ENCODE results near the gene FLOT1.

FLOT1 gene, protein sequence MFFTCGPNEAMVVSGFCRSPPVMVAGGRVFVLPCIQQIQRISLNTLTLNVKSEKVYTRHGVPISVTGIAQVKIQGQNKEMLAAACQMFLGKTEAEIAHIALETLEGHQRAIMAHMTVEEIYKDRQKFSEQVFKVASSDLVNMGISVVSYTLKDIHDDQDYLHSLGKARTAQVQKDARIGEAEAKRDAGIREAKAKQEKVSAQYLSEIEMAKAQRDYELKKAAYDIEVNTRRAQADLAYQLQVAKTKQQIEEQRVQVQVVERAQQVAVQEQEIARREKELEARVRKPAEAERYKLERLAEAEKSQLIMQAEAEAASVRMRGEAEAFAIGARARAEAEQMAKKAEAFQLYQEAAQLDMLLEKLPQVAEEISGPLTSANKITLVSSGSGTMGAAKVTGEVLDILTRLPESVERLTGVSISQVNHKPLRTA

DNA sequence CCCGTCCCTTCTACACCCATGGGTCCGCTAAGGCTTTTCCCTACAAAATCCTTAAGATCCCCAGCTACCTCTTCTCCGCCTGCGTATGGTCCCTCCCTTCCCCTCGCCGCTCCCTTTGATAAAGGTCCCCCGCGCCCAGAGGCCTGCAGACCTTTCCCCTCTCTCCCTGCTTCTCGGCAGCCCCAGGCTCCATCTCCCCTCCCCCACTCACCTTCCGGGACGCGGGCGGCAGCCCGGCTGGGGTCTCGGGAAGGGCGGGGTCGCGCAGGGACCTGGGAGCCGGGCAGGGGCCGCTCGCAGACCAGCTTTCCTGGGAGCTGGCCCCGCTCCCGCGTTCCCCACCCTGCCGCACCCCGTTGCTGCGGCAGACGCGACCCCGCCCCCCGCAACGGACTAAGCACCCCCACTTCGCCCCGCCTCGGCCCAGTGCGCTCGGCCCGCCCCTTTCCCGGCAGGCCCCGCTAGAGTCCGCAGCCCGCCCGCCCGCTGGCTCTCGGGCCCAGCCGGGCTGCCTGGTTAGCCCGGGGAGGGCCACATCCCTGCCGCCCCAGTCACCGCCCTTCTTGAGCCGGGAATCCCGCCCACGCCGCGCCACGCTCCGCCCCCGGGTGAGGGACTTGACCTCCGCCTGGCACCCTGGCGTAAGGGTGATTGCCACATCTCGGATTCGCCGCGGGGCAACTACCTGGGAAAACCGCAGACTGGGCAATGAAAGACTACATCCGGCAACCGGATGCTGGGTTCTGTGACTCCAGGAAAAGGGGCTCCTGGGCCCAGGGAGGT lies at the start of gene FLOT1:
Gene FLOT1, minus strand, starts transcription at position 372 of the 783 bp plus-strand sequence. CDS start 498 bp downstream, outside the sequence.
- peak; percentile 79 to 83 for DNase-seq (ENCODE audit: low read depth in 2 of 2)

DNA sequence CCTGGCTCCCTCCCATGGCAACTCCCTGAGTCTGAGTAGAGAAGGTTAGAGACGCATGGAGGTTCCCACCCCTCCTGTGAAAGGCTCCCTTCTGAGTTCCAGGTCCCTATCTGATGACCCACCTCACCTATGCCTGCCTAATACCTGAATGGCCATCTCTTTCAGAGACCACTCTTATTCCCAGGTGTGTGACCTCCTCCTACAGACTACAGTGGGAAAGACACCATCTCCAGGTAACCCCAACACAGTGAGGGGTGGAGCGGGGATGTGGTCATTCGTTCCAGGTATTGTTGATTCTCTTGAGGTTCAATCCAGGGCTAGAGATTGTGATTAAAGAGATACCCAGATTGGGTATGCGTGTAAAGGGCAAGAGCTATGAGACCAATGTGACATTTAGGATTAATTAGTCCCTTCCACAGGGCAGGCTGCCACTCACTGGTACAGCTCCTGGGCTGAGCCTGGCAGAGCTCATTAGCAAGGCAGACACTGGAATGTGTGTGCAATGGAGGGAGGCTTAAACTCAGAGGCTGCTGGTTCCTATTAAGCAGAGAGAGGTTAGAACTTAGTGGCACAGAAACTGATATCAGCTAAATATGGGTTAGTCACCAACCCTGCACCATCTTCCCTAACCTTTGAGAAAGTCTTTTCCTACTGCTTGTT lies 48.4 kb upstream of the FLOT1 start:
- no peak for DNase-seq (ENCODE audit: low read depth in 2 of 2)

DNA sequence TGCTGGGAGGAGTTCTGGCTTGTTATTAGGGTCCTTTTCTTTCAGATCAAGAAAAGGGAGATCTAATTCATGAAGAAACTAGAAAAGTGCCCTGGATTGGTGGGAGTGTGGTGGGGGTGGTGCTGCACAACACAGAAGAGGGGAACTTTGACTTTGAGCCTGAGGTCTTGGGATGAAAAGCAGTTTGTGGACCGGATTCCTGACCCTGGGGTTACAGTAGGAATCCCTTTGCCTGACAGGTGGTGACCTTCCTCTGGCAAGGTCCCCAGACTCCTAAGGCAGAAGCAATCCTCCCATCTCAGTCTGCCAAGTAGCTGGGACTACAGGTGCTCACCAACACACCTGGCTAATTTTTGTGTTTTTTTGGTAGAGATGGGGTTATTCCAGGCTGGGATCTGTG lies 47.1 kb upstream of the FLOT1 start:
- no peak for DNase-seq (ENCODE audit: low read depth in 2 of 2)

DNA sequence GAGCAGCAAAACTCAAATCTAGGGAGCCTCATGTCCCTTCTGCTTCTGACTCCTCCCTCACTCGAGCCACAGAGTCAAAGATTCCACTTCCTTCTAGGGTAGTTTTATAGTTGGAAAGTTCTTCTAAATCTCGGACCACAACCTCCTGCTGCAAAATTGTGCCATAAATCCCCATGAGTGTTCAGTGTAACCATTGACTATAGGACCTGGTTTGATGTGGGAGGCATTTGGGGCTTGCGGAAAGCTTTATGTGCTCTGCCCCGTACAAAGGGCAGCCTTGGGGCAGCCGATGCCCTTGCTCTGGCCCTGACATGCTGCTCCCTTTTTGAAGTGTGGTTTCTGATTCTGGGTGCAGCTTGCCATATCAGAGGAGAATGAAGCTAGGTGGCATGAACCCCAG lies 45.5 kb upstream of the FLOT1 start:
- no peak for DNase-seq (ENCODE audit: low read depth in 2 of 2)

DNA sequence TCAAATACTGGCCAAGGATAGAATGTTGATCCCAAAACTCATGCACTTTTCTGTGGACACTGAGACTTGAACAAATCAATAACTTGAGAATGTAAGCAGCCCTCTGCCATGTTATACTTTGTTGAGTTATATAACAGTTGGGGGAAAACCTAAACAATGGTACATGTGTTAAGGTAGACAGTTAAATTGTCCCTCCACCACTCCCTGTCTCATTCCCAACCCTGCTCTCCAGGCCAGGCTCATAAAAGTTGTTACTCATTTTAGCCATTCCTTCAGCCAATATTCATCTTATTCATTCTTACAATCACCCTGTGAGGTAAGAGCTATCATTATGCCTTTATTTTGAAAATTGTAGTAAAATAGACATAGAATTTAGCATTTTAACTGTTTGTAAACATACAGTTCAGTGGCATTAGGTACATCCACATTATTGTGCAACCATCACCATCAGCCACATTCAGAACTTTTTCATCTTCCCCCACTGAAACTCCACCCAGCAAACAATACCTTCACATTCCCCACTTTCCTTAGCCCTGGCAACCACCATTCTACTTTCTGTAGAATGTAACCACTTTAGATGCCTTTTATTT lies 40.0 kb upstream of the FLOT1 start:
- no peak for DNase-seq (ENCODE audit: low read depth in 2 of 2)

DNA sequence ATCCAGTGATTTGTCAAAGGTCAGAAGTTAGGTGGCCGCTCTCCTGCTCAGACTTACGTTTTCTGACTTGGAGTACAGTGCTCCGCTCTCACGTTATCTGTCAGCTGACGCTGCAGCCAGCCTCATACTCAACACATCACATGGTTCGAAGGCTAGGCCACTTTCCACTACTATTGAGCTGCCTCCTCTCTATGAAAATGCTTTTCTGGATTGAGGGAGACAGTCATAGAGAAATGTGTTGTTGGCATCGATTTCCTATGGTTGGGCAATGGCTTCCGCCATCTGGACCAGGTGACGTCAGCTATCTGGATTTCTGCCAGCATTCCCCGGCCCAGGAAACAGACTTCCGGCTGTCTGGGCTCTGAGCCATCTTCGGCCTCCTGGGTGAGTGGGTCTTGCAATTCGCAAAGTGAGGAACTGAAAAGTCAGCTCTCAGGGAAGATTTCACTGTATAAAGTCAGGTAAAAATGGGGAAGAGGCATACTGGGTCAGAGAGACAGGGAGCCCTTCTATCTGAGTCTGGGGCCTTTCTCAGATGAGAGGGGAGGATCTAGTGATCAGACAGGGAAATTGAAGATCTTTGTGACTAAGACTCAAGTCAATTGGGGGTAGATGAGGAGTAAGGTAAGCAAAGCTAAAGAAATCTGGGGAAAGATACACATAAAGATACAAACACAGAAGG lies 39.4 kb upstream of the FLOT1 start:
- DNase-seq (ENCODE audit: low read depth in 2 of 2) = peak in 1 of 2 donors; percentile 8

DNA sequence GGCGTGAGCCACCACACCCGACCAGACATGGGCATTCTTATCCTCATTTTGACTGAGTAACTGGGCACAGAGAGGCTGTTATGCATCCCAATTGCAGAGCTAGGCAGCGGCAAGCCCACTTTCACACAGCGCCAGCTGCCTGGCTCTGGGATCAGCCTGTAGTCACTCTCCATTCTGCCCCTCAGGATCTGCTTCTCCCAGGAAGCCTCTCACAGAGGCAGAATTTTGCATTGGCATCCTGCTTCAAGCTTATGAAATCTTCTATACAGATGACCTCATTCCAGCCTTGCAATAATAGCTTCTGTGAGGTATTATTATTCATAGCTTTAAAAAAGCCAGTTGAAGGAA lies 38.9 kb upstream of the FLOT1 start:
- no peak for DNase-seq (ENCODE audit: low read depth in 2 of 2)

DNA sequence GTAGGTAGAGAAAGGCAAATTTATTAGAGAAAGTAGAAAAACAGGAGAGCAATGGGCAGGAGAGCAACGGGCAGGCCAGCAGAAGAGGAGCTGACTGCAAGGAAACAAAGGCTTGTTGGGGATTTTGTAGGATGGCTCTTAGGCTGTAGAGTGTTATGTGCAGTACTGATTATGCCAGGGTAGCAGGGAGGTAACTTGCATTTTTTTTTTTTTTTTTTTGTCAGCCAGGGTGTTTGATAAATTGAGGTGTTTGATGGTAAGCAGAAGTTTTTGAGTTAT lies 38.1 kb upstream of the FLOT1 start:
- DNase-seq (ENCODE audit: low read depth in 2 of 2) = no peak

DNA sequence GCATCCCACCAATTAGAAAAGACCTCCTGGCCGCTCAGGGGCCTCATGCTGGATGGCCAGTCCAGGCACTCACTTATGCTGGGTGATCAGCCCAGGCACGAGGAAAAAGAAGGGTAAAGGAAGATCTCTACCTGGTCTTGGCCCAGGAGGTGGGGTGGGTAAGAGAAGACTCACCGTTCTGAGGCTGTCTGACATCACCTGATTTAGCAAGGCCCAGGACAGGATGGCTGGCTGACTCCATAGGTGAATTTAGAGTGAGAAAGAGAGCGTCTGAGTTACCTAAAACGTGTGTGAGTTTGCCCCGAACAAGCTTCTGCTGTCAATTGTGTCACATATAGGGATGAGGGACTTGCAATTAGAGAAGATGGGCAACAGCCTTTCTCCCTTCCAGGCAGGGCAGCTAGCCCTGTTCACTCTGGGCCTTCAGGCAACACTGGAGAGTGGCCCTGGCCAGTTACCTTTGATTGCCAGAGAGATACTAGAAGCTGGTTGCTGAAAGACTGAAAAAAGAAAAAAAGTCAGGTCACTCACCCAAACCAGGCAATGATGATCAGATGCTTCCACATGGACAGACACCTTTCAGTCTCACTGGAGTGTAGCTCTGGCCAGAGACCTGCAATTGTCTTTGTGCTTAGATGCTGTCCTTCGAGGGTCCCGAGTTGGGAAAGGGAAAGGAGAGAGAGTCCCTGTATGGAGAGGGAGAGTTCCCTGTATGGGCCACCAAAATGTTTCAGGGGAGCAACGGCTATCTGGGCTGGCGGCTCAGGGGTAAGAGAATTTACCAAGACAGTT lies 37.6 kb upstream of the FLOT1 start:
- no peak for DNase-seq (ENCODE audit: low read depth in 2 of 2)

DNA sequence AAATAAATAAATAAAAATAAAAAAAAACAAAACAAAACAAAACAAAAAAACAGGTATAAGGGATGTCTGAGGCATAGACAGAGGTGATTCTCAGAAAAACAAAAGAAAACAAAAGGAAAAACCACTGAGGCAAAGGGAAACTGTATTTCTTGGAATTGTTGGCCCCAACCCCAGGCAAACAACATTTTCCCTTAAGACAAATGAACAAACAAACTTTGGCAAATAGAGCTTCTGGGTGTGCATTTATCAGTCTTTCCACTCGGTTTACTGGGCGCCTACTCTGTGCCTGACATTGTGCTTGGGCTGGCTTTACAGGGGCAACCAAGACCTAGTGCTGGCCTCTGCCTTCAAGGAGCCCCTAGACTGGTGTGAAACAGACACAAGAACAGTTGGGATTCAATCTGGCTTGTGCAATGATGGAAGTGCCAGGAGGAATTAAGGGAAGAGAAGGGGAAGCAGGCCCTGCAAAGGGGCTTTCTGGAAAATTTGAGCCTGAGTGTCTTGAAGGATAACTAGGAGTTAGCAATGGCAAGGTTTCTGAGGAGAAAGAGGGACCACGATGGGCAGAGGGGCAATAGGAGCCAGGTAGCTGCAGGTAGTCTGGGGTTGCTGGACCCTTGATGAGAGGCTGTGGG lies 35.6 kb upstream of the FLOT1 start:
- no peak for DNase-seq (ENCODE audit: low read depth in 2 of 2)

DNA sequence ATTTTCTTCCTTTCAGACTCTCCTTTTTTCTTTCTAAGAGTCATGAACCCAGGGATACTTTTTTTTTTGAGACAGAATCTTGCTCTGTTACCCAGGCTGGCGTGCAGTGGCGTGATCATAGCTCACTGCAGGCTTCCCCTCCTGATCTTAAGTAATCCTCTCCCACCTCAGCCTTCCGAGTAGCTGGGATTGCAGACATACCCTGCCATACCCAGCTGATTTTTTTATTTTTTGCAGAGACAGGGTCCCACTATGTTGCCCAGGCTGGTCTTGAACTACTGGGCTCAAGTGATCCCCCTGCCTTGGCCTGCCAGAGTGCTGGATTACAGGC lies 34.6 kb upstream of the FLOT1 start:
- no peak for DNase-seq (ENCODE audit: low read depth in 2 of 2)

DNA sequence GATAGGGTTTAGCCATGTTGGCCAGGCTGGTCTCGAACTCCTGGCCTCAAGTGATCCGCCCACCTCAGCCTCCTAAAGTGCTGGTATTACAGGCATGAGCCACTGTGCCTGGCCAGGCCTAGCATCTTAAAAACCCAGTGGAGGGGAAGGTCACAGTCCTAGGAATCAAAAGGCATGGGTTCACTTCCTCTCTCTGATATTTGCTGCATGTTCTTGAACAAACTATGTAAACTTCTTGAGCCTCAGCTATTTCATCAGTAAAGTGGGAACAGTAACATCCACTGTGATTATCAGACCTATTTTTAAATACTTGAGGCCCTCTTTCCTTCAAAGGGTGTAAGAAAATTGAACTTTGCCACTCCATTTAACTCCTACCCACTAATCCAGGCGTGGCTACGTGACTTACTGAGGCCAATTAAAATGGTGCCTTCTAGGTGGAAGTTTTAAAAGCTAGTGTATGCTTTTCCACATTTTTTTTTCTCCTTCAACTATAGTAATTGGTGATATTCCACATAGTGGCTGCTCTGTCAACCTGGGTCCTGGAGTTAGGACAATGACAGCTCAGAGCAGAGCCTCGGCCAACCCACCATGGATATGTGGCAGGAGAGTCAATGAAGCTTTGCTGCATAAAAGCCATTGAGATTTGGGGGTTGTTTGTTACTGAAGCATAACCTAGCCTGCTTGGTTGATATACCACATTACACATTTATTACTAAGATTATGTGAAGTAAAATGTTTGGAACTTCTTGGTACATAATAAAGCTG lies 34.1 kb upstream of the FLOT1 start:
- no peak for DNase-seq (ENCODE audit: low read depth in 2 of 2)

DNA sequence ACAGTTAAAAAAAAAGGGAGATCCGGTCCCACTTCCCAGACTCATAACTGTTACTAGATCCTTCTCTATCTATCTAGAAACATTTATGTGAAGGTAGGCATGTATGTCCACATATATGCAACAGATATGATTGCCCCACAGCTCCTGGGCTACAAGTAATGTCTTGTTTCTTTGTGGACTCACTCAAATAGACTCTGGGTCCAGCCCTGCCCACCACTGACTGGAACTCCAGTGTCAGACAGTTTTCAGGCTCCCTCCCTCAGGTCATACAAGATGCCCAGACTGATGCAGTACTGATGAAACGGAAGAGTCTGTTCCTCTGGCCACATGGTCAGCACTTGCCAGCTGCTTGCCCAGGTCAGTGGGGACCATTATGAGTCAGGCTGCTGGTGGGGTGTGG lies 32.6 kb upstream of the FLOT1 start:
- DNase-seq (ENCODE audit: low read depth in 2 of 2) = no peak

DNA sequence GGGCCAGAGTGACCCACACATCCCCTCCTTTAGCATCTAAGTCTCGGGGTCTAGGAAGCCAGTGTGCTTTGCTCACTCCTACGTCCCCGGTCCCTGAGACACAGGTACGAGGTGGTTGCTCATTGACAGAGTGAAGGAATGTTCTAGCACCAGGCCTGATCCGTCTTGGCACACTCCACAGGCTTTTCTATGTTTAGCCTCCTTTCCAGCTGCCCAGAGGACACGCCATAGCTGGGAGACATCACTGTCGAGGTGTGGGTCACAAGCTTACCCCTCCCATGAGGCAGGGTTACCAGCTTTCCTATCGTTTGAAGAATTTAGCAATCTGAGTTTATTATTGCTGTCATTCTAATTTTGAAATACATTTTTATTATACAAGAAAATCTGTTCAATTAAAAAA lies 32.2 kb upstream of the FLOT1 start:
- no peak for DNase-seq (ENCODE audit: low read depth in 2 of 2)

DNA sequence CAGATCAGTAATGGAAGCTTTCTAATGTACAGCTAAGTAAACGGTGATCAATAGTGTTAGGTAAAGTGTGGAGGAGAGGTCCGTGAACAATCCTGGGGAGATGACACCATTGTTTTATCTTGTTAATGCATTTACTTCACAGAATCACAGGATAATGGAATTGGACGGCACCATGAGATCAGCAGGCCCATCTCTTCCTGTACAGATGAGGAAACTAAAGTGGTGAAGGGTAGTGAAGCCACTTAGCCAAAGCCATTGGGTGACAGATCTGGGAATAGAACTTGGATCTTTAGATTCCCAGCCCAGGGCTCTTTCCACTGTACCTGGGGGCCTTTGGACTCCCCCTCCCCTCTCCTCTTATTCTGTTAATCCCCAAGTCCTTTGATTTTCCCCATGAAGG lies 28.1 kb upstream of the FLOT1 start:
- no peak for DNase-seq (ENCODE audit: low read depth in 2 of 2)

DNA sequence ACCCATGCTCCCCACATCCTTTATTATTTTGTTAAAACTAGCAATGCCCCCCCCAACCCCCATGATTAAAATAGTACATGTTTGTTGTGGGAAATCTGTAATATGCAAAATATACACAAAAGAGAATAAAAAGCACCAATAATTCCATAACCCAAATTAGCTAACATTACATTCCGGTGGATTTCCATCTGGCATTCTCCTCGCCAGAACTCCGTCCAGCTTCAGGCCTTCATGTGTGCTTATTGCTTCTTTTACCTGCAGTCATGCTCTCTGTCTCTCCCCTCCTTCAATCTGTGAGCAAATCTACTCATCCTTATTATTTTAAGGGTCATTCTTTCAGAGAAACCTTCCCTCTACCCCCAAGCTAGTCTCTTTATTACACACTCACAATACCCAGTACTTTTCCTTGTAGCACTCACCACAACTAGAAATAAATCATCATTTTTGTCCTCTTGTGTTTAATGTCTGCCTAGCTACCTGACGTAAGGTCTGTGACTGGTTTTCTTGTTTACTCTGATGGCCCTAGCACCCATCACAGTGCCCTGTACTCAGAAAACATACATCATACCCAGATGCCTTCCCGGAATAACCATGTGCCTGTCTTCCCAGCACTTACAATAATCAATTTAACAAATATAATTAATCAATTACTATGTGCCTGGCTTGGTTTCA lies 27.5 kb upstream of the FLOT1 start:
- no peak for DNase-seq (ENCODE audit: low read depth in 2 of 2)

DNA sequence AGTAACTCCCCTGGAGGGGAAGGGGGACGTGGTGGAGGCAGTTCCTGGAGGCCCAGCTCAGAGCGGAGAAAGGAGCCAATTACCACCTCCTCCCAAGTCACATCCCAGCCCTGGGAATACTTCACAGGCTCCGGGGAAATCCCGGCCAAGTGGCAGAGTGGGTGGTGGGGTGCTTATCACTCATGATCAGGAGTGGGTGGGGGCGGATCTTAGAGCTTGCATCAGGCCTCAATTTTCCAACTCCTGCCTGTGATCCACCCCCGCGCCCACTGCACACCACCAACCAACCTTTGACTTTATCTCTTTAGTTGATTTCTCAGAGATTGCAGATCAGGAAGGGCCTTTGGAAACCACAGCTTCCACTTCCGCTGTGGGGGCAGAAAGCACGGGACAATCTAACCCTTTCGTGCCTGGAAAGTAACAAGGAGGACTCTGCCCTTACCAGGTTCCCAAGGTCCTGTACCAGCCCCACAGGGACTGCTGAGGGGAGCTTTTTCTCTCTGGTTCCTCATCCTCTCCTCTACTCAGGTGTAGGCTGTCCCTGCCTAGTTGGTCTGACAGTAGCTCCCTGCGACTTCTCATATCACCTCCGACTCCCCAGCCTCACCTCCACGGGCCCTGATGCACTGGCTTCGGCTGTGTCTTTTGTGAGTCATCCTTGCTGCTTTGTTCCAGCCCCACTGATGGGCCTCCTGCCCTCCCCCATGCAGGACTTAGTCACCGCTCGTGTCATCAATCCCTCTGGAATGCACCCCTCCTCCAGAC lies 26.8 kb upstream of the FLOT1 start:
- DNase-seq (ENCODE audit: low read depth in 2 of 2) = peak; percentile 25 to 54

DNA sequence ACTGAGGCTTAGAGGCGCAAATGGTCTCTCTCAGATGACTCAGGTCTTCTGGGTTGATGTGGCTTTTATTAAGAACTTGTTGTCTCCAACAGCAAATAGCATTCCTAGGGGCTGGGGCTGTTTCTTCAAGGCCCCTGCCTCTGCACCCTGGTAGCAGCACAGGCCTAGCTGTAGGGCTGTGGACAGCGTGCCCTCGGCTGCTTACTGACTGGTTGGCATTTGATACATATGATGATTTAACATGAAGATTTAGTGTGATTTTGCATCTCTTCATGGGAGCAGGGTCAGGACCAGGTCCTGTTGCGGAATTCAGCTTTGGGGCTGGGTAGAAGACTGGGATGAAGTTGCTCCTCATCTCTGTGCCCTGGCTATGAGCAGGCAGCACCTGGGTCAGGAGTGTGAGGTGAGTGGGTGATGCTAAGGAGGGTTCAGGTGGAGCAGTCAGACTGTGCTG lies 26.2 kb upstream of the FLOT1 start:
- no peak for DNase-seq (ENCODE audit: low read depth in 2 of 2)

DNA sequence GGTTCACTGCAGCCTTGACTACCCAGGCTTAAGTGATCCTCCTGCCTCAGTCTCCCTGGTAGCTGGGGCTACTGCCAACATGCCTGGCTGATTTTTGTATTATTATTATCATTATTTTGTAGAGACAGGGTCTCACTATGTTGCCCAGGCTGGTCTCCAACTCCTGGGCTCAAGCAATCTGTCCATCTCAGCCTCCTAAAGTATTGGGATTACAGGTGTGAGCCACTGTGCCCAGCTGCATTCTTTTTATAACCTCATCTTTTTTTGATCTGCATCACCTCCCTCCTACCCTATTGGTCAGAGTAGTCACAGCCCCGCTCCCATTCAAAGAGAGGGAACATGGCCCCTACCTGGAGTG lies 25.4 kb upstream of the FLOT1 start:
- no peak for DNase-seq (ENCODE audit: low read depth in 2 of 2)
